Measurements from ENCODE around the gene DCST2. TPM values are rescaled to one million over a fixed set of nuclear protein-coding genes. Genes with fewer than 3 reads are reported as not detected.

The DCST2 gene
- total and polyA plus RNA-seq, 7 donors: 0.27 to 2.0 (median 0.43) TPM; not detected in 3

- no peaks in the 10 kb centered on the region for H3K9me3 ChIP-seq
- no peak for DNase-seq
- peaks cover 0 to 21% (median 9%) of the 10 kb centered on the region in 4 donors for H3K36me3 ChIP-seq
- 62 to 78% methylated on average over 5 of the region's 5 CpGs for WGBS, 2 donors
- intact Hi-C loops (cut with DNase I): no loop called here
- H3K4me3 ChIP-seq: no peak overlapping the region
- no peak for TF ChIP-seq POLR2AphosphoS5 (IDR thresholded peaks at IDR 0.05)
- no peak for TF ChIP-seq POLR2A (IDR thresholded peaks at IDR 0.05)
- TF ChIP-seq EP300 (IDR thresholded peaks at IDR 0.05): no peak
- TF ChIP-seq CTCF (IDR thresholded peaks at IDR 0.05): no peak
- peaks cover 0 to 76% (median 58%) of the 10 kb centered on the region in 4 donors for H3K4me1 ChIP-seq
- peak overlapping the region; percentile 64 to 98 (median 97) for H3K27ac ChIP-seq
- no peaks in the 10 kb centered on the region for H3K27me3 ChIP-seq
Observed at GRCh38 chr1:155011004-155011416, 22.6 kb downstream of the DCST2 start.

- peak overlapping the region; percentile 64 to 98 (median 97) for H3K27ac ChIP-seq
- intact Hi-C loops (cut with DNase I): no loop called here
- H3K9me3 ChIP-seq: no peaks in the 10 kb centered on the region
- H3K27me3 ChIP-seq: no peaks in the 10 kb centered on the region
- H3K4me1 ChIP-seq: peaks cover 0 to 82% (median 65%) of the 10 kb centered on the region in 4 donors
- TF ChIP-seq CTCF (IDR thresholded peaks at IDR 0.05) (no peak), POLR2A (IDR thresholded peaks at IDR 0.05) (no peak), EP300 (IDR thresholded peaks at IDR 0.05) (no peak), POLR2AphosphoS5 (IDR thresholded peaks at IDR 0.05) (no peak)
- 33 to 40% methylated on average over 11 of the region's 11 CpGs for WGBS, 2 donors
- peaks cover 0 to 15% (median 7%) of the 10 kb centered on the region in 4 donors for H3K36me3 ChIP-seq
- no peak for DNase-seq
- no peak overlapping the region for H3K4me3 ChIP-seq
Observed at GRCh38 chr1:155010211-155010918, 23.2 kb downstream of the DCST2 start.

- WGBS, 2 donors: 84 to 90% methylated on average over 5 of the region's 5 CpGs
Observed at GRCh38 chr1:155009742-155010141, 23.8 kb downstream of the DCST2 start.

GRCh38 chr1:155009221-155009711, 24.3 kb downstream of the DCST2 start:
- TF ChIP-seq POLR2A (IDR thresholded peaks at IDR 0.05) (no peak), EP300 (IDR thresholded peaks at IDR 0.05) (no peak), CTCF (IDR thresholded peaks at IDR 0.05) (no peak), POLR2AphosphoS5 (IDR thresholded peaks at IDR 0.05) (no peak)
- intact Hi-C loops (cut with DNase I): no loop called here
- Histone ChIP-seq H3K27ac (peak overlapping the region; percentile 96 to 99 (median 98)), H3K36me3 (peaks cover 0 to 4% (median 0%) of the 10 kb centered on the region in 4 donors), H3K9me3 (no peaks in the 10 kb centered on the region), H3K27me3 (no peaks in the 10 kb centered on the region), H3K4me1 (peaks cover 0 to 93% (median 76%) of the 10 kb centered on the region in 4 donors), H3K4me3 (peak overlapping the region in 2 of 4 donors; percentile 15 to 25)
- no peak for DNase-seq
- WGBS, 2 donors: 75 to 77% methylated on average over 12 of the region's 12 CpGs

More at GRCh38 chr1:155009742-155010141, 23.8 kb downstream of the DCST2 start:
- H3K27me3 ChIP-seq: no peaks in the 10 kb centered on the region
- DNase-seq: no peak
- H3K9me3 ChIP-seq: no peaks in the 10 kb centered on the region
- H3K36me3 ChIP-seq: peaks cover 0 to 9% (median 3%) of the 10 kb centered on the region in 4 donors
- H3K4me1 ChIP-seq: peaks cover 0 to 88% (median 71%) of the 10 kb centered on the region in 4 donors
- intact Hi-C loops (cut with DNase I): no loop called here
- no peak overlapping the region for H3K4me3 ChIP-seq
- TF ChIP-seq CTCF (IDR thresholded peaks at IDR 0.05) (no peak), EP300 (IDR thresholded peaks at IDR 0.05) (no peak), POLR2AphosphoS5 (IDR thresholded peaks at IDR 0.05) (no peak), POLR2A (IDR thresholded peaks at IDR 0.05) (no peak)
- peak overlapping the region; percentile 29 to 98 (median 97) for H3K27ac ChIP-seq

Measured in sigmoid colon (tissue), 7 donors.